Gastrocnemius medialis (tissue), 4 donors: ENCODE results near the gene CD2AP. TPM values are rescaled to one million over a fixed set of nuclear protein-coding genes. Genes with fewer than 3 reads are reported as not detected.

ENCODE experiments used
- ATAC-seq, 2 donors: fragments of 150-250 bp; one replicate each; pipeline ENCODE4 v1.9.1; 2016
- DNase-seq, 2 donors: peaks; one replicate each; pipeline ENCODE4 v3.0.0-alpha.2; 2019
- H3K27ac ChIP-seq, 4 donors: fragments of 200-600 bp; sonication (generic); 1 replicate in 1 of 4; 2 replicates in 3 of 4; pipeline ENCODE4 v1.5.1; 2016 to 2018; ENCODE audit warnings: mild to moderate bottlenecking in 2 of 4, moderate library complexity in 1 of 4
- H3K27me3 ChIP-seq, 3 donors: fragments of 200-600 bp; sonication (generic) in 2 of 3; 1 replicate in 1 of 3; 2 replicates in 2 of 3; pipeline versions ENCODE4 v1.5.1 to v1.6.0; 2016 to 2019; ENCODE audit warnings: mild to moderate bottlenecking in 1 of 3, moderate library complexity in 1 of 3
- H3K36me3 ChIP-seq, 2 donors: fragments of 200-600 bp; sonication (generic) in 1 of 2; one replicate each; pipeline ENCODE4 v1.5.1; 2017 to 2018
- H3K4me1 ChIP-seq, 2 donors: fragments of 200-600 bp; sonication (generic) in 1 of 2; one replicate each; pipeline ENCODE4 v1.5.1; 2016 to 2017; ENCODE audit warnings: mild to moderate bottlenecking in 2 of 2
- H3K4me3 ChIP-seq, 4 donors: fragments of 200-600 bp; sonication (generic) in 3 of 4; 1 replicate in 1 of 4; 2 replicates in 3 of 4; pipeline ENCODE4 v1.5.1; 2016 to 2019; ENCODE audit warnings: mild to moderate bottlenecking in 2 of 4
- H3K9me3 ChIP-seq, 3 donors: fragments of 200-600 bp; sonication (generic) in 2 of 3; 1 replicate in 1 of 3; 2 replicates in 2 of 3; pipeline ENCODE4 v1.5.1; 2016 to 2019
- POLR2A ChIP-seq, 2 donors: fragments of 450-650 bp; IDR thresholded peaks; one replicate each; pipeline ENCODE4 v1.6.1; 2017; ENCODE audit warnings: antibody characterized with exemption in 2 of 2, mild to moderate bottlenecking in 2 of 2, moderate library complexity in 2 of 2
- in situ Hi-C, 4 donors: fragments of 200-750 bp; cut with MboI; loops; one replicate each; pipeline versions ENCODE4 v1.15.0 to v1.8.0; 2017; ENCODE audit warnings: low sequenced_read_pairs in 4 of 4
- intact Hi-C: fragments of 100-400 bp; cut with DNase I; formaldehyde crosslinking; loops from one replicate; pipeline ENCODE4 v1.15.1; 2023; ENCODE audit warnings: low total_unique reads
- total RNA-seq, 4 donors: library from RNA; depleted of rRNA; stranded (reverse); fragments of >200 nt; gene quantifications; one replicate each; pipeline versions ENCODE4 v1.1.0 to v1.2.3, GENCODE V29; 2016
- TF ChIP-seq, protein P1 (sequence below), 5 experiments: fragments of 450-650 bp in 3 of 5; fragments of 200-600 bp in 2 of 5; sonication (generic) in 2 of 5; IDR thresholded peaks in 4 of 5; conservative IDR thresholded peaks in 1 of 5; 1 replicate in 4 of 5; 2 replicates in 1 of 5; pipeline ENCODE4 v1.5.1; 2016 to 2019; ENCODE audit warnings: antibody characterized with exemption in 5 of 5, mild to moderate bottlenecking in 3 of 5, moderate library complexity in 3 of 5

CD2AP gene
- total RNA-seq, 4 donors from 2014 or later: 6.9 to 14.1 (median 8.6) TPM

GRCh38 chr6:47621838-47622449 lies 144.4 kb downstream of the CD2AP start:
- in situ Hi-C loops: no loop called here
- ATAC-seq (no peak), DNase-seq (no peak)
- intact Hi-C loops: no loop called here
- TF ChIP-seq, protein P1, sequence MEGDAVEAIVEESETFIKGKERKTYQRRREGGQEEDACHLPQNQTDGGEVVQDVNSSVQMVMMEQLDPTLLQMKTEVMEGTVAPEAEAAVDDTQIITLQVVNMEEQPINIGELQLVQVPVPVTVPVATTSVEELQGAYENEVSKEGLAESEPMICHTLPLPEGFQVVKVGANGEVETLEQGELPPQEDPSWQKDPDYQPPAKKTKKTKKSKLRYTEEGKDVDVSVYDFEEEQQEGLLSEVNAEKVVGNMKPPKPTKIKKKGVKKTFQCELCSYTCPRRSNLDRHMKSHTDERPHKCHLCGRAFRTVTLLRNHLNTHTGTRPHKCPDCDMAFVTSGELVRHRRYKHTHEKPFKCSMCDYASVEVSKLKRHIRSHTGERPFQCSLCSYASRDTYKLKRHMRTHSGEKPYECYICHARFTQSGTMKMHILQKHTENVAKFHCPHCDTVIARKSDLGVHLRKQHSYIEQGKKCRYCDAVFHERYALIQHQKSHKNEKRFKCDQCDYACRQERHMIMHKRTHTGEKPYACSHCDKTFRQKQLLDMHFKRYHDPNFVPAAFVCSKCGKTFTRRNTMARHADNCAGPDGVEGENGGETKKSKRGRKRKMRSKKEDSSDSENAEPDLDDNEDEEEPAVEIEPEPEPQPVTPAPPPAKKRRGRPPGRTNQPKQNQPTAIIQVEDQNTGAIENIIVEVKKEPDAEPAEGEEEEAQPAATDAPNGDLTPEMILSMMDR (IDR thresholded peaks at IDR 0.05 in 4 of 5, conservative IDR thresholded peaks at IDR 0.05 in 1 of 5): no peak
- no peak for TF ChIP-seq POLR2A (IDR thresholded peaks at IDR 0.05)
- Histone ChIP-seq H3K36me3 (peaks cover 0 to 33% of the 10 kb centered on the region in 2 donors), H3K27me3 (no peaks in the 10 kb centered on the region), H3K9me3 (no peaks in the 10 kb centered on the region), H3K27ac (no peak overlapping the region), H3K4me3 (no peak overlapping the region), H3K4me1 (no peaks in the 10 kb centered on the region)

DNA sequence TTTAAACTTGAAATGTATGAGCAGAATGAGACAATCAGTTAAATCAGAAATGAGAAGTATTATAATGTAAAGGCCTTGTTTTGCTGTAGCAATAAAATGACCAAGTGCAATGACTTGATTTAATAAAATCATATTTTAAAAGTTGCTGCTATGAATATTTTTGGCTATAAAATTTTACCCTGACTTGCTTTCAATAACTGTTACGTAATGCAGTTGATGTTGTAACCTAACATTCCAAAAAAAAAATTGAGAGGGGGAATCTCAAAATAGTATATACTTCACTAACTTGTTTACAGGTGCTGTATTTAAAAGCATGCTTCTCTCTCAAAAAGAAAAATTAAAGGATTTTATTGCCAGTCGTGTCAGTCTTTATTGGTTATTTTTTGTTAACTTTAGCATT lies 149.2 kb downstream of the CD2AP start:
- no peak for DNase-seq
- Histone ChIP-seq H3K9me3 (no peaks in the 10 kb centered on the region), H3K27ac (no peak overlapping the region), H3K4me1 (peaks cover 4 to 5% of the 10 kb centered on the region in 2 donors), H3K27me3 (no peaks in the 10 kb centered on the region), H3K36me3 (peaks cover 0 to 4% of the 10 kb centered on the region in 2 donors), H3K4me3 (no peak overlapping the region)
- intact Hi-C loops: no loop called here
- in situ Hi-C loops: no loop called here
- TF ChIP-seq, protein P1 (IDR thresholded peaks at IDR 0.05 in 4 of 5, conservative IDR thresholded peaks at IDR 0.05 in 1 of 5): no peak
- no peak for TF ChIP-seq POLR2A (IDR thresholded peaks at IDR 0.05)
- no peak for ATAC-seq

- ATAC-seq: no peak
- Histone ChIP-seq H3K9me3 (no peaks in the 10 kb centered on the region), H3K4me3 (no peak overlapping the region), H3K27ac (no peak overlapping the region), H3K27me3 (no peaks in the 10 kb centered on the region), H3K36me3 (no peaks in the 10 kb centered on the region), H3K4me1 (peaks cover 4 to 7% of the 10 kb centered on the region in 2 donors)
- in situ Hi-C loops (no loop called here), intact Hi-C loops (no loop called here)
- no peak for DNase-seq
- TF ChIP-seq, protein P1 (IDR thresholded peaks at IDR 0.05 in 4 of 5, conservative IDR thresholded peaks at IDR 0.05 in 1 of 5): no peak
- no peak for TF ChIP-seq POLR2A (IDR thresholded peaks at IDR 0.05)
These were observed 151.1 kb downstream of the CD2AP start for GRCh38 chr6:47628448-47629272.

GRCh38 chr6:47629954-47630353 lies 152.4 kb downstream of the CD2AP start:
- in situ Hi-C loops: loop anchor here in 3 of 4 donors (5.0 to 10.0 kb wide), 4 partner anchors 107 to 152 kb away; partner anchors contain the start of gene OPN5 (in 1 of the 3)
- DNase-seq: no peak
- TF ChIP-seq POLR2A (IDR thresholded peaks at IDR 0.05): no peak
- TF ChIP-seq, protein P1 (IDR thresholded peaks at IDR 0.05 in 4 of 5, conservative IDR thresholded peaks at IDR 0.05 in 1 of 5): no peak
- H3K9me3 ChIP-seq: no peaks in the 10 kb centered on the region
- no peak overlapping the region for H3K27ac ChIP-seq
- peaks cover 4 to 7% of the 10 kb centered on the region in 2 donors for H3K4me1 ChIP-seq
- intact Hi-C loops: loop anchor here (2.0 kb wide), 1 partner anchor 105 kb away; no protein-coding TSS in a partner anchor
- no peaks in the 10 kb centered on the region for H3K36me3 ChIP-seq
- no peak overlapping the region for H3K4me3 ChIP-seq
- H3K27me3 ChIP-seq: no peaks in the 10 kb centered on the region
- no peak for ATAC-seq
